Activated T-cell treated with anti-CD3 and anti-CD28 coated beads, Interleukin-2, amount 50 U/mL, for 4 hours (primary cell): ENCODE measurements around the gene AATK. TPM values are rescaled to one million over a fixed set of nuclear protein-coding genes. Genes with fewer than 3 reads are reported as not detected.

Experiments
- ATAC-seq, 2 donors: fragments of 200-7000 bp; cut with Tn5 transposase; one replicate each; pipeline ENCODE4 v1.10.0; 2021
- DNase-seq: peaks from one replicate; pipeline ENCODE4 v3.0.0-alpha.2; 2020
- H3K27me3 Mint-ChIP-seq: one replicate; pipeline ENCODE4 v1.8.0; 2021; ENCODE audit warnings: low read depth, mixed read lengths
- H3K36me3 Mint-ChIP-seq: one replicate; pipeline ENCODE4 v1.8.0; 2022; ENCODE audit warnings: mixed read lengths; ENCODE audit not compliant: insufficient read depth
- H3K4me1 Mint-ChIP-seq: one replicate; pipeline ENCODE4 v1.8.0; 2021; ENCODE audit warnings: low read depth, mixed read lengths
- H3K4me3 Mint-ChIP-seq: one replicate; pipeline ENCODE4 v1.8.0; 2021; ENCODE audit warnings: mild to moderate bottlenecking, moderate library complexity, mixed read lengths
- H3K9me3 Mint-ChIP-seq: one replicate; pipeline ENCODE4 v1.8.0; 2021; ENCODE audit warnings: mixed read lengths
- total RNA-seq, 3 donors: library from RNA; stranded (reverse); gene quantifications; one replicate each; pipeline ENCODE4 v1.2.1, GENCODE V29; 2021

Gene AATK
- total RNA-seq, 3 donors from 2014 or later: 0.46 to 3.8 (median 0.87) TPM

- no peaks in the 10 kb centered on the region for H3K27me3 Mint-ChIP-seq
These were observed 26.0 kb downstream of the AATK start for GRCh38 chr17:81140018-81140417.

DNA sequence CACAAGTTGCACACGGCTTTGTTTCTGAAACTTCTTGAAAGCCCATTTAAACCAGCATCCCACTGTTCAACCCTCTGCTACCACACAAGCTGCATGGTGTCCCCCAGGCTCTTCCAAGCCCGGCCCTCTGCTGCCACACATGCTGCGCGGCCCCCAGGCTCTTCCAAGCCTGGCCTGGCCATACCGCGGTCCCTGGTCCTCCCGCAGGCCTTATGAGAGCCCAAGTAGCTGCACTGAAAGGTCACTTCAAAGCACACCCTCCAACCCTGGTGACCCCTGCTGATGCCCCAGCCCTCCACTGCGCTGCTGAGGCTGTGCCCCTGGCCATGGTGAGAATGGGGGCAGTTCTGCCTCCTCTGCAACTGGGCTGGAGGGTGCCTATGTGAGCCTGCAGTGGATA lies 26.6 kb downstream of the AATK start:
- Mint-ChIP-seq H3K27me3 (no peaks in the 10 kb centered on the region), H3K36me3 (no peaks in the 10 kb centered on the region), H3K4me3 (no peak overlapping the region), H3K9me3 (no peaks in the 10 kb centered on the region), H3K4me1 (no peaks in the 10 kb centered on the region)
- ATAC-seq: no peak
- DNase-seq: no peak

More at GRCh38 chr17:81140018-81140417, 26.0 kb downstream of the AATK start:
- Mint-ChIP-seq H3K9me3 (no peaks in the 10 kb centered on the region), H3K4me3 (no peak overlapping the region), H3K36me3 (no peaks in the 10 kb centered on the region), H3K4me1 (no peaks in the 10 kb centered on the region)
- ATAC-seq (no peak), DNase-seq (no peak)

DNA sequence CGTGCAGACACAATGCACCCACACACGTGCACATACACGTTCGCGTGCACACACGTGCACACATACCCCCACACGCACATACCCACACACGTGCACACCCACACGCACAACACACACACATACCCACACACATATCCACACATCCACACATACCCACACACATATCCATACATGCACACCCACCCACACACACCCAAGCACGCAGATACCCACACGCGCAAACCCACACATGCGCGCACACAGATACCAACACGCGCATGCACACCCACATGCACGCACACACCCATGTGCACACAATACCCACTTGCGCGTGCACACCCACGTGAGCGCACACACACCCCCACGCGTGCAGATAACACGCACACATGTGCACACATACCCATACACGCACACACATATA lies 27.5 kb downstream of the AATK start:
- H3K27me3 Mint-ChIP-seq: no peaks in the 10 kb centered on the region

GRCh38 chr17:81138083-81138482 lies 27.9 kb downstream of the AATK start:
- H3K9me3 Mint-ChIP-seq: no peaks in the 10 kb centered on the region
- no peak for ATAC-seq
- no peak overlapping the region for H3K4me3 Mint-ChIP-seq
- no peak for DNase-seq
- no peaks in the 10 kb centered on the region for H3K36me3 Mint-ChIP-seq
- no peaks in the 10 kb centered on the region for H3K4me1 Mint-ChIP-seq
- H3K27me3 Mint-ChIP-seq: no peaks in the 10 kb centered on the region

More for the DNA sequence above, 27.5 kb downstream of the AATK start:
- DNase-seq: no peak
- ATAC-seq: no peak
- Mint-ChIP-seq H3K4me1 (no peaks in the 10 kb centered on the region), H3K4me3 (no peak overlapping the region), H3K9me3 (no peaks in the 10 kb centered on the region), H3K36me3 (no peaks in the 10 kb centered on the region)

GRCh38 chr17:81137248-81137647 lies 28.8 kb downstream of the AATK start:
- no peaks in the 10 kb centered on the region for H3K36me3 Mint-ChIP-seq

GRCh38 chr17:81136366-81136765 lies 29.7 kb downstream of the AATK start:
- ATAC-seq (no peak), DNase-seq (no peak)
- no peaks in the 10 kb centered on the region for H3K27me3 Mint-ChIP-seq
- no peak overlapping the region for H3K4me3 Mint-ChIP-seq
- H3K36me3 Mint-ChIP-seq: no peaks in the 10 kb centered on the region
- no peaks in the 10 kb centered on the region for H3K4me1 Mint-ChIP-seq
- no peaks in the 10 kb centered on the region for H3K9me3 Mint-ChIP-seq

More at GRCh38 chr17:81137248-81137647, 28.8 kb downstream of the AATK start:
- Mint-ChIP-seq H3K27me3 (no peaks in the 10 kb centered on the region), H3K4me1 (no peaks in the 10 kb centered on the region), H3K4me3 (no peak overlapping the region), H3K9me3 (no peaks in the 10 kb centered on the region)
- ATAC-seq (no peak), DNase-seq (no peak)

DNA sequence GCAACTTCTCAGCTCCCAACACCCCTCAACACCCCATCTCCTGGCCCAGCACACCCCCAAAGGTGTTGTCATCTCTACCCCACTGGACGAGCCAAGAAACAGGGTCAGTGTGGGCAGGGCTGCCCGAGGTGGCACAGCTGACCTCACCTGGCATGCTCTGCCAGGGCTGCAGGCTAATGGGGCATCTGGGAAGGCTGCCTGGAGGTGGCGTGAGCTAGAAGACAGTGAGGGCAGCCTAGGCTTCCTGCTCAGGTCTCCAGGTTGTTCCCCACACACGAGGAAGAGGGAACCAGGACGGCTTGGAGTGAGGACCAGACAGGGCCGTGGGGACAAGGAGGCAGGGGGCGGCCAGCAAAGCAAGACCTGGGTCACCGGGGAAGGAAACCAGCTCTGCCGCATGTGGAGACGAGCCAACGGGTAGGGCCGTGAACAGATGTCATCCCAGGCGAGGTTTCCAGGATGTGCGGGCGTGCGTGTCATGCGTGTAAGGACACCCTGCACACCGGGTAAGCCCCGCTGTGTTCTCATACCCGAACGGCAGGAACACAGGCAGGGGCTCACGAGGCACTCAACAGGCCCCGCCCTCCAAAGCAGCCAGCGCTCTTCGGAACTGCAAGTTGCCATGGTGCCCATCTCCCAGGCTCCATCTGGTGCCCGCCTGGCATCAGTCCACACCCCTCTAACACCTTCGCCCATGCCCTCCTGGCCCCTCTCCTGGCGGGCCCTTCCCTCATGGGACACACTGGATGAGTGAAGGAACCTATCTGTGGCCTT lies 30.3 kb downstream of the AATK start:
- Mint-ChIP-seq H3K9me3 (no peaks in the 10 kb centered on the region), H3K27me3 (no peaks in the 10 kb centered on the region), H3K4me1 (no peaks in the 10 kb centered on the region), H3K36me3 (no peaks in the 10 kb centered on the region), H3K4me3 (no peak overlapping the region)
- DNase-seq (no peak), ATAC-seq (no peak)

GRCh38 chr17:81134064-81134781 lies 31.8 kb downstream of the AATK start:
- no peak for DNase-seq
- Mint-ChIP-seq H3K27me3 (no peaks in the 10 kb centered on the region), H3K4me1 (no peaks in the 10 kb centered on the region), H3K36me3 (no peaks in the 10 kb centered on the region), H3K9me3 (no peaks in the 10 kb centered on the region), H3K4me3 (no peak overlapping the region)
- ATAC-seq: no peak

- DNase-seq (no peak), ATAC-seq (no peak)
- Mint-ChIP-seq H3K36me3 (no peaks in the 10 kb centered on the region), H3K4me1 (no peaks in the 10 kb centered on the region), H3K9me3 (no peaks in the 10 kb centered on the region), H3K4me3 (no peak overlapping the region), H3K27me3 (no peaks in the 10 kb centered on the region)
These were observed 33.0 kb downstream of the AATK start for GRCh38 chr17:81132770-81133723.

- ATAC-seq (no peak), DNase-seq (no peak)
- Mint-ChIP-seq H3K4me3 (no peak overlapping the region), H3K27me3 (no peaks in the 10 kb centered on the region), H3K36me3 (no peaks in the 10 kb centered on the region), H3K9me3 (no peaks in the 10 kb centered on the region), H3K4me1 (no peaks in the 10 kb centered on the region)
These were observed 33.9 kb downstream of the AATK start for GRCh38 chr17:81132197-81132540.

GRCh38 chr17:81131486-81132196 lies 34.4 kb downstream of the AATK start:
- no peak overlapping the region for H3K4me3 Mint-ChIP-seq
- no peaks in the 10 kb centered on the region for H3K27me3 Mint-ChIP-seq
- no peaks in the 10 kb centered on the region for H3K9me3 Mint-ChIP-seq
- no peaks in the 10 kb centered on the region for H3K4me1 Mint-ChIP-seq
- no peaks in the 10 kb centered on the region for H3K36me3 Mint-ChIP-seq
- ATAC-seq: no peak
- DNase-seq: no peak

GRCh38 chr17:81130385-81131361 lies 35.3 kb downstream of the AATK start:
- Mint-ChIP-seq H3K27me3 (no peaks in the 10 kb centered on the region), H3K4me1 (no peaks in the 10 kb centered on the region)

More at GRCh38 chr17:81130385-81131361, 35.3 kb downstream of the AATK start:
- no peaks in the 10 kb centered on the region for H3K36me3 Mint-ChIP-seq
- no peak overlapping the region for H3K4me3 Mint-ChIP-seq
- H3K9me3 Mint-ChIP-seq: no peaks in the 10 kb centered on the region
- ATAC-seq: no peak
- no peak for DNase-seq
